K562 (cell line): ENCODE measurements around the gene HARS1. TPM values are rescaled to one million over a fixed set of nuclear protein-coding genes. Genes with fewer than 3 reads are reported as not detected.

Source experiments
- ATF6 ChIP-seq: sonication (generic); formaldehyde crosslinking; IDR thresholded peaks from 2 replicates; pipeline ENCODE4 v1.4.0; 2020; ENCODE audit warnings: mild to moderate bottlenecking, missing genetic modification reagents
- C11orf30 ChIP-seq: fragments of 450-650 bp; IDR thresholded peaks from 2 replicates; pipeline ENCODE4 v1.6.1; 2016; ENCODE audit warnings: low read depth, mild to moderate bottlenecking
- CTBP1 ChIP-seq: fragments of 450-650 bp; IDR thresholded peaks from 2 replicates; pipeline ENCODE4 v1.6.1; 2016; ENCODE audit warnings: borderline replicate concordance
- DDX20 ChIP-seq: fragments of 450-650 bp; IDR thresholded peaks from 2 replicates; pipeline ENCODE4 v1.6.1; 2016; ENCODE audit warnings: missing genetic modification characterization, low read depth, mild to moderate bottlenecking, missing compliant biosample characterization, moderate library complexity
- HINFP ChIP-seq: fragments of 450-650 bp; conservative IDR thresholded peaks from 2 replicates; pipeline ENCODE4 v1.6.1; 2016; ENCODE audit warnings: missing genetic modification characterization, low read depth, mild to moderate bottlenecking, control low read depth, missing compliant biosample characterization
- HMGN3 ChIP-seq: IDR thresholded peaks from 2 replicates; pipeline ENCODE4 v1.6.1; 2011; ENCODE audit warnings: borderline replicate concordance, low read depth, mild to moderate bottlenecking, mixed read lengths, low read length; ENCODE audit not compliant: insufficient read length; ENCODE audit errors: extremely low read depth
- HNRNPUL1 ChIP-seq: fragments of 200-400 bp; formaldehyde crosslinking; IDR thresholded peaks from 2 replicates; pipeline ENCODE4 v1.6.1; 2017; ENCODE audit warnings: low read length
- IFI16 ChIP-seq: fragments of 250-450 bp; sonication (Bioruptor Pico); IDR thresholded peaks from 2 replicates; pipeline ENCODE4 v2.1.2; 2022; ENCODE audit warnings: mild to moderate bottlenecking, inconsistent platforms
- IRF9 ChIP-seq: fragments of 450-650 bp; IDR thresholded peaks from 2 replicates; pipeline ENCODE4 v1.6.1; 2016; ENCODE audit warnings: missing biosample characterization, missing genetic modification characterization
- MYC ChIP-seq, 2 experiments: fragments of 250-450 bp in 1 of 2; sonication (Bioruptor Pico) in 1 of 2; IDR thresholded peaks; 2 replicates each; pipeline versions ENCODE4 v1.5.1 to v1.6.1; 2012 to 2021; ENCODE audit warnings: low read depth in 2 of 2, borderline replicate concordance in 1 of 2, improper control_type of control experiment in 1 of 2, low read length in 1 of 2, mild to moderate bottlenecking in 1 of 2, moderate library complexity in 1 of 2
- NELFE ChIP-seq: IDR thresholded peaks from 2 replicates; pipeline ENCODE4 v1.6.1; 2011; ENCODE audit warnings: mild to moderate bottlenecking; ENCODE audit not compliant: insufficient read depth, insufficient read length
- POU5F1 ChIP-seq: fragments of 150-350 bp; IDR thresholded peaks from 2 replicates; pipeline ENCODE4 v1.6.1; 2014; ENCODE audit warnings: borderline replicate concordance, low read length, low read depth, mild to moderate bottlenecking; ENCODE audit not compliant: partially characterized antibody
- RBM39 ChIP-seq: fragments of 200-400 bp; formaldehyde crosslinking; optimal IDR thresholded peaks from 2 replicates; pipeline ENCODE3; 2018; ENCODE audit warnings: low read depth, low read length
- SAFB ChIP-seq: fragments of 200-400 bp; formaldehyde crosslinking; IDR thresholded peaks from 2 replicates; pipeline ENCODE4 v1.6.1; 2017; ENCODE audit warnings: low read depth, low read length, borderline replicate concordance
- SP1 ChIP-seq: sonication (generic); formaldehyde crosslinking; IDR thresholded peaks from 2 replicates; pipeline ENCODE4 v1.8.1; 2022; ENCODE audit warnings: mild to moderate bottlenecking, missing genetic modification reagents
- YY1 ChIP-seq, 3 experiments: IDR thresholded peaks; 2 replicates each; pipeline ENCODE4 v1.6.1; 2011; ENCODE audit warnings: low read length in 2 of 3, mild to moderate bottlenecking in 2 of 3, moderate library complexity in 2 of 3, borderline replicate concordance in 1 of 3, control low read depth in 1 of 3, low read depth in 1 of 3; ENCODE audit not compliant: insufficient read depth in 3 of 3, insufficient replicate concordance in 2 of 3, control insufficient read depth in 1 of 3, insufficient read length in 1 of 3; ENCODE audit errors: extremely low read depth in 1 of 3
- ZNF445 ChIP-seq: fragments of 250-450 bp; sonication (Bioruptor Pico); IDR thresholded peaks from 2 replicates; pipeline ENCODE4 v1.4.0; 2020; ENCODE audit warnings: low read depth, mild to moderate bottlenecking, moderate library complexity
- ZNF655 ChIP-seq: fragments of 250-450 bp; sonication (Bioruptor Pico); IDR thresholded peaks from 2 replicates; pipeline ENCODE4 v1.5.0; 2021
- ZNF668 ChIP-seq: fragments of 250-450 bp; sonication (Bioruptor Pico); IDR thresholded peaks from 2 replicates; pipeline ENCODE4 v1.8.0; 2022; ENCODE audit warnings: mild to moderate bottlenecking, inconsistent platforms
- ZNF77 ChIP-seq: fragments of 250-450 bp; sonication (Bioruptor Pico); IDR thresholded peaks from 2 replicates; pipeline ENCODE4 v1.5.0; 2020
- polyA plus RNA-seq, 8 experiments: library from polyadenylated mRNA; depleted of rRNA in 4 of 8; stranded (reverse) in 5 of 8; unstranded in 3 of 8; fragments of >200 nt; fragmentation: Nextera tagmentation in 2 of 8; fragmentation: Illumina TruSeq in 1 of 8; extraction: Ambion mirVana in 2 of 8; extraction: Trizol in 1 of 8; gene quantifications; 2 replicates each; pipeline versions ENCODE4 v1.2.1 to v1.2.3, GENCODE V29; 2011 to 2014; ENCODE audit warnings: inconsistent platforms in 1 of 8, missing spikeins in 1 of 8
- total RNA-seq, 7 experiments: library from RNA; depleted of rRNA in 6 of 7; stranded (reverse); fragments of >200 nt in 6 of 7; fragmentation: Illumina TruSeq in 2 of 7; extraction: Trizol in 2 of 7; gene quantifications; 2 replicates each; pipeline versions ENCODE4 v1.2.1 to v1.2.3, GENCODE V29; 2011 to 2021; ENCODE audit warnings: low replicate concordance in 1 of 7

Gene HARS1
- total and polyA plus RNA-seq, 9 of the 15 experiments (the other 6 are each of a cell fraction or from before 2014, with no cell fraction given), result 13.5 to 88.5 (median 75.2) TPM

GRCh38 chr5:140639148-140639981 lies 51.8 kb downstream of the HARS1 start, which contains the start of gene TMCO6 (continued):
- no peak for TF ChIP-seq ZNF445 (CRISPR knock-in tag)
- no peak for TF ChIP-seq ZNF655 (CRISPR knock-in tag)
- TF ChIP-seq DDX20 (tag), result no peak
- 0 out of 2 replicates have a peak, but pooled peaks have one; percentile 20 for TF ChIP-seq C11orf30
- TF ChIP-seq ZNF77 (CRISPR knock-in tag), result no peak
- TF ChIP-seq SAFB, result peak; percentile 39; the same call in 1 of the 2 replicates
- peak; percentile 74; the same call in 1 of the 2 replicates for TF ChIP-seq SP1
- TF ChIP-seq ZNF668, result no peak
- TF ChIP-seq IRF9, result no peak
- peak in 2 of 3 experiments; percentile 46 to 61 for TF ChIP-seq YY1 (IDR thresholded peaks at IDR 0.05; ENCODE audit: borderline replicate concordance in 1 of 3, control insufficient read depth in 1 of 3, extremely low read depth in 1 of 3, insufficient read depth in 3 of 3, insufficient read length in 1 of 3, insufficient replicate concordance in 2 of 3, low read depth in 1 of 3, low read length in 2 of 3)
- peak; percentile 86 for TF ChIP-seq MYC (IDR thresholded peaks at IDR 0.05; ENCODE audit: low read depth, low read length)
- no peak for TF ChIP-seq MYC (CRISPR knock-in tag; IDR thresholded peaks at IDR 0.05; ENCODE audit: borderline replicate concordance, low read depth)
- TF ChIP-seq NELFE, result no peak
- TF ChIP-seq HMGN3, result peak; percentile 93
- TF ChIP-seq IFI16, result no peak
- TF ChIP-seq CTBP1, result peak; percentile 33; the same call in 1 of the 2 replicates
- no peak for TF ChIP-seq HINFP (tag)
- TF ChIP-seq POU5F1, result no peak
- peak; percentile 26; the same call in 1 of the 2 replicates for TF ChIP-seq ATF6 (CRISPR knock-in tag)
- TF ChIP-seq RBM39, result no peak
- no peak for TF ChIP-seq HNRNPUL1
